IMR-90 (cell line): ENCODE data around the gene SPNS2. TPM values are rescaled to one million over a fixed set of nuclear protein-coding genes. Genes with fewer than 3 reads are reported as not detected.

Experiments
- ATAC-seq: fragments of 200-7000 bp; cut with Tn5 transposase; 2 replicates; pipeline ENCODE4 v1.9.1; 2020; ENCODE audit warnings: low read depth, mild to moderate bottlenecking, moderate library complexity
- BruUV-seq: library from RNA; stranded (reverse); fragments of 400-500 nt; replicated peaks from 2 replicates; lab custom pipeline; 2021; lab: Mats Ljungman, UMichigan
- CTCF ChIA-PET: fragments of 300-600 bp; formaldehyde crosslinking; extraction: SDS; loops from one replicate; lab custom pipeline; 2021; ENCODE audit warnings: antibody characterized with exemption; lab: Yijun Ruan, JAX
- POLR2A ChIA-PET: fragments of 300-600 bp; sonication (Branson Sonifier 250); formaldehyde crosslinking; loops from one replicate; lab custom pipeline; 2022; ENCODE audit warnings: antibody characterized with exemption; ENCODE audit not compliant: unreplicated experiment; lab: Charles Lee
- DNase-seq: peaks from one replicate; pipeline ENCODE4 v3.0.0; 2013
- H2AFZ ChIP-seq: replicated peaks from 2 replicates; pipeline ENCODE3; 2013; ENCODE audit warnings: low read length, mild to moderate bottlenecking; ENCODE audit not compliant: poor library complexity
- H2AK5ac ChIP-seq: 2 replicates; pipeline ENCODE4 v1.6.1; 2013; ENCODE audit warnings: low read depth, low read length, inconsistent platforms
- H2AK9ac ChIP-seq: replicated peaks from 2 replicates; pipeline ENCODE3; 2013; ENCODE audit warnings: mild to moderate bottlenecking, low read depth, low read length, moderate library complexity; ENCODE audit not compliant: poor library complexity
- H2BK120ac ChIP-seq: 2 replicates; pipeline ENCODE4 v1.6.1; 2013; ENCODE audit warnings: low read depth, low read length, inconsistent platforms
- H2BK15ac ChIP-seq: 3 replicates; pipeline ENCODE4 v1.6.1; 2013; ENCODE audit warnings: low read depth, low read length, inconsistent platforms
- H2BK20ac ChIP-seq: 2 replicates; pipeline ENCODE4 v1.6.1; 2013; ENCODE audit warnings: low read depth, mild to moderate bottlenecking, inconsistent platforms, low read length, moderate library complexity
- H2BK5ac ChIP-seq: 2 replicates; pipeline ENCODE4 v1.6.1; 2013; ENCODE audit warnings: mild to moderate bottlenecking, low read depth, low read length, inconsistent platforms; ENCODE audit not compliant: poor library complexity, severe bottlenecking
- H3K14ac ChIP-seq: replicated peaks from 2 replicates; pipeline ENCODE4 v1.6.1; 2013; ENCODE audit warnings: low read depth, low read length, inconsistent platforms
- H3K18ac ChIP-seq: 2 replicates; pipeline ENCODE4 v1.6.1; 2013; ENCODE audit warnings: low read depth, low read length, control low read depth
- H3K23ac ChIP-seq: 2 replicates; pipeline ENCODE4 v1.6.1; 2013; ENCODE audit warnings: low read depth, low read length, inconsistent platforms
- H3K27ac ChIP-seq: 2 replicates; pipeline ENCODE4 v1.5.1; 2013; ENCODE audit warnings: mild to moderate bottlenecking, control low read depth, low read length; ENCODE audit not compliant: insufficient read depth
- H3K27me3 ChIP-seq: 2 replicates; pipeline ENCODE4 v1.6.1; 2013; ENCODE audit warnings: low read length; ENCODE audit not compliant: control insufficient read depth, insufficient read depth
- H3K36me3 ChIP-seq: 2 replicates; pipeline ENCODE4 v1.6.1; 2013; ENCODE audit warnings: low read length, mixed read lengths; ENCODE audit not compliant: control insufficient read depth, insufficient read depth
- H3K4ac ChIP-seq: 2 replicates; pipeline ENCODE4 v1.6.1; 2013; ENCODE audit warnings: low read depth, low read length, inconsistent platforms
- H3K4me1 ChIP-seq: 2 replicates; pipeline ENCODE4 v1.6.1; 2013; ENCODE audit warnings: low read length, mixed read lengths; ENCODE audit not compliant: control insufficient read depth, insufficient read depth
- H3K4me2 ChIP-seq: 2 replicates; pipeline ENCODE4 v1.6.1; 2013; ENCODE audit warnings: low read depth, mild to moderate bottlenecking, control low read depth, low read length, moderate library complexity
- H3K4me3 ChIP-seq: 2 replicates; pipeline ENCODE4 v1.5.1; 2013; ENCODE audit warnings: low read depth, mild to moderate bottlenecking, control low read depth, low read length, moderate library complexity; ENCODE audit not compliant: insufficient read depth
- H3K56ac ChIP-seq: 2 replicates; pipeline ENCODE4 v1.6.1; 2013; ENCODE audit warnings: low read length, inconsistent platforms; ENCODE audit not compliant: insufficient read depth; ENCODE audit errors: extremely low read depth
- H3K79me1 ChIP-seq, 2 experiments: 2 replicates each; pipeline ENCODE4 v1.6.1; 2013; ENCODE audit warnings: low read length in 2 of 2, inconsistent platforms in 1 of 2, low read depth in 1 of 2
- H3K9ac ChIP-seq: 2 replicates; pipeline ENCODE4 v1.6.1; 2013; ENCODE audit warnings: low read depth, low read length, control low read depth
- H3K9me1 ChIP-seq: 2 replicates; pipeline ENCODE4 v1.6.1; 2013; ENCODE audit warnings: low read length, inconsistent platforms; ENCODE audit not compliant: insufficient read depth
- H3K9me3 ChIP-seq: 2 replicates; pipeline ENCODE4 v1.6.1; 2013; ENCODE audit warnings: low read length; ENCODE audit not compliant: control insufficient read depth, insufficient read depth
- H4K20me1 ChIP-seq: 2 replicates; pipeline ENCODE4 v1.6.1; 2013; ENCODE audit warnings: low read length, inconsistent platforms; ENCODE audit not compliant: insufficient read depth
- H4K5ac ChIP-seq: 2 replicates; pipeline ENCODE4 v1.6.1; 2013; ENCODE audit warnings: mild to moderate bottlenecking, low read depth, low read length, control low read depth
- H4K8ac ChIP-seq, 2 experiments: 2 replicates each; pipeline ENCODE4 v1.6.1; 2013; ENCODE audit warnings: low read depth in 2 of 2, low read length in 2 of 2, control low read depth in 1 of 2, inconsistent platforms in 1 of 2
- H4K91ac ChIP-seq: 2 replicates; pipeline ENCODE4 v1.6.1; 2013; ENCODE audit warnings: low read depth, low read length, inconsistent platforms; ENCODE audit not compliant: insufficient read depth
- CEBPB ChIP-seq: IDR thresholded peaks from 2 replicates; pipeline ENCODE4 v1.6.1; 2012; ENCODE audit warnings: low read depth, low read length, improper control_type of control experiment
- FOS ChIP-seq: fragments of 150-350 bp; IDR thresholded peaks from 2 replicates; pipeline ENCODE4 v1.6.1; 2016; ENCODE audit warnings: low read depth, low read length
- MAFK ChIP-seq: IDR thresholded peaks from 2 replicates; pipeline ENCODE4 v1.6.1; 2012; ENCODE audit warnings: low read depth, low read length, improper control_type of control experiment
- MAZ ChIP-seq: IDR thresholded peaks from 2 replicates; pipeline ENCODE4 v1.6.1; 2012; ENCODE audit warnings: low read depth, mild to moderate bottlenecking, low read length, improper control_type of control experiment, moderate library complexity, borderline replicate concordance
- MXI1 ChIP-seq: IDR thresholded peaks from 2 replicates; pipeline ENCODE4 v1.6.1; 2012; ENCODE audit warnings: low read depth, mild to moderate bottlenecking, low read length, moderate library complexity, borderline replicate concordance
- NFE2L2 ChIP-seq: fragments of 150-350 bp; IDR thresholded peaks from 2 replicates; pipeline ENCODE4 v1.6.1; 2016; ENCODE audit warnings: low read depth, mild to moderate bottlenecking, low read length
- POLR2A ChIP-seq: IDR thresholded peaks from 2 replicates; pipeline ENCODE4 v1.6.1; 2012; ENCODE audit warnings: mild to moderate bottlenecking, low read depth, low read length
- WGBS, 2 experiments: methylation state at CpG; one replicate each; pipeline versions ENCODE4 v1.1.5 to v1.1.7; 2013; ENCODE audit warnings: missing lambda C conversion rate in 2 of 2; ENCODE audit not compliant: insufficient read length in 1 of 2; ENCODE audit errors: extremely low coverage in 2 of 2; 5-methylcytosine and 5-hydroxymethylcytosine counted together
- dilution Hi-C: fragments of 300-500 bp; cut with HindIII; formaldehyde crosslinking; loops from one replicate; pipeline ENCODE4 v1.14.3; 2018; ENCODE audit warnings: low sequenced_read_pairs; ENCODE audit not compliant: unreplicated experiment
- in situ Hi-C: fragments of 300-500 bp; cut with MboI; formaldehyde crosslinking; loops from 3 replicates; pipeline ENCODE4 v1.14.3; 2019; ENCODE audit warnings: low sequenced_read_pairs, inconsistent platforms, mixed read lengths
- intact Hi-C: fragments of 100-400 bp; cut with micrococcal nuclease; formaldehyde crosslinking; loops from 2 replicates; pipeline ENCODE4 v1.10.0; 2022
- polyA plus RNA-seq, 3 experiments: library from polyadenylated mRNA; depleted of rRNA; stranded (reverse); fragments of >200 nt; gene quantifications; 2 replicates each; pipeline ENCODE4 v1.2.3, GENCODE V29; 2012; ENCODE audit warnings: low replicate concordance in 1 of 3
- total RNA-seq: library from RNA; depleted of rRNA; stranded (reverse); fragments of >200 nt; gene quantifications from 2 replicates; pipeline ENCODE4 v1.2.3, GENCODE V29; 2012
- TF ChIP-seq, protein P1 (sequence below): conservative IDR thresholded peaks from 2 replicates; pipeline ENCODE4 v1.5.1; 2012; ENCODE audit warnings: mild to moderate bottlenecking, low read depth, low read length, improper control_type of control experiment

SPNS2 gene
- total and polyA plus RNA-seq, 2 of the 4 experiments (the other 2 are of a cell fraction): under 0.01 TPM; not detected in 1

DNA sequence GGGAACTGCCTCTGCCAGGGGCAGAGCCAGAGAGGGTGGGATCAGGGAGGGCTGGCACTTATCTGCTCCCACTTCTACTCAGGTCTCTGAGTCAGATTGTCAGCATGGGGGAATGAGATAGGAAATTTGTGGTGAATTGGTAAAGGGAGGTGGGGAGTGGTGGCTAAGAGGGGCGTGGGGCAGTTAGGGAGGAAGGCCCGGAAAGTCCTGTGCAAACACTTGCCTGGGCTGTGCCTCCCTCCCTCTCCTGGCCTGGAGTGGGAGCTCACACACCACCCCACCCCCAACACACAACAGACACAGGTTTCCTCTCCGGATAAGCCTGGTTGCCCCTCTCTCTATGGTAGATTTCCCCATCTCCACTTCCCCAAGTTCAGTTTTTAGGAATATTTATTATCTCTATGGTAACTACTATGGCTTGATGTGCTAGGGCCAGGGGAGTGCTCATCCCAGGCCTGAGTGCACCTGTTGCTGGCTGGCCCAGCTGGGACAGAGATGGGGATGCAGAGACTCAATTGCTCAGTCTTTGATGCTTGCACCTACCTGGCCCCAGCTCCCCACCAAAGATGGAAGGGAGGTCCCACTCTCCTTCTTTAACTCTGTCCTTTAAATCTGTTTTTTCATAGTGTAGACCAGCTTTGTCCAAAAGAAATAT is 2.7 kb downstream of the SPNS2 start:
- Histone ChIP-seq H2AK5ac (no peak overlapping the region), H2BK20ac (no peak overlapping the region), H3K27ac (no peak overlapping the region), H3K23ac (no peak overlapping the region), H3K79me1 (no peaks in the 10 kb centered on the region), H2AK9ac (no peak overlapping the region), H3K36me3 (no peaks in the 10 kb centered on the region), H2BK120ac (no peak overlapping the region), H2AFZ (no peak overlapping the region), H4K5ac (no peak overlapping the region), H3K9me1 (no peaks in the 10 kb centered on the region), H3K56ac (no peak overlapping the region), H3K18ac (no peak overlapping the region), H3K4me1 (no peaks in the 10 kb centered on the region), H4K91ac (no peak overlapping the region), H3K4me2 (no peak overlapping the region), H2BK5ac (no peak overlapping the region), H2BK15ac (no peak overlapping the region), H3K4me3 (no peak overlapping the region), H3K9me3 (no peaks in the 10 kb centered on the region), H3K9ac (no peak overlapping the region), H3K4ac (no peak overlapping the region), H3K14ac (no peak overlapping the region), H3K27me3 (peaks cover 68% of the 10 kb centered on the region), H4K20me1 (peaks cover 6% of the 10 kb centered on the region), H4K8ac (no peak overlapping the region)
- BruUV-seq: no TSS peak
- ChIA-PET POLR2A (interaction anchor here (0.6 kb wide), 1 partner anchor 228 kb away, joined by 18 read pairs; no protein-coding TSS in a partner anchor), CTCF (no interaction called here)
- no peak for ATAC-seq
- dilution Hi-C loops: no loop called here
- in situ Hi-C loops: no loop called here
- no peak for DNase-seq
- intact Hi-C loops: no loop called here
- TF ChIP-seq POLR2A (no peak), CEBPB (no peak), MAFK (no peak), MXI1 (no peak), FOS (no peak), NFE2L2 (no peak), MAZ (no peak)
- TF ChIP-seq, protein P1, sequence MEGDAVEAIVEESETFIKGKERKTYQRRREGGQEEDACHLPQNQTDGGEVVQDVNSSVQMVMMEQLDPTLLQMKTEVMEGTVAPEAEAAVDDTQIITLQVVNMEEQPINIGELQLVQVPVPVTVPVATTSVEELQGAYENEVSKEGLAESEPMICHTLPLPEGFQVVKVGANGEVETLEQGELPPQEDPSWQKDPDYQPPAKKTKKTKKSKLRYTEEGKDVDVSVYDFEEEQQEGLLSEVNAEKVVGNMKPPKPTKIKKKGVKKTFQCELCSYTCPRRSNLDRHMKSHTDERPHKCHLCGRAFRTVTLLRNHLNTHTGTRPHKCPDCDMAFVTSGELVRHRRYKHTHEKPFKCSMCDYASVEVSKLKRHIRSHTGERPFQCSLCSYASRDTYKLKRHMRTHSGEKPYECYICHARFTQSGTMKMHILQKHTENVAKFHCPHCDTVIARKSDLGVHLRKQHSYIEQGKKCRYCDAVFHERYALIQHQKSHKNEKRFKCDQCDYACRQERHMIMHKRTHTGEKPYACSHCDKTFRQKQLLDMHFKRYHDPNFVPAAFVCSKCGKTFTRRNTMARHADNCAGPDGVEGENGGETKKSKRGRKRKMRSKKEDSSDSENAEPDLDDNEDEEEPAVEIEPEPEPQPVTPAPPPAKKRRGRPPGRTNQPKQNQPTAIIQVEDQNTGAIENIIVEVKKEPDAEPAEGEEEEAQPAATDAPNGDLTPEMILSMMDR: no peak
- WGBS, 2 experiments: no CpG with 5 or more reads among the region's 3 CpGs
